ENCODE measurements around the gene SLC16A10. TPM values are rescaled to one million over a fixed set of nuclear protein-coding genes. Genes with fewer than 3 reads are reported as not detected.

The SLC16A10 gene, protein sequence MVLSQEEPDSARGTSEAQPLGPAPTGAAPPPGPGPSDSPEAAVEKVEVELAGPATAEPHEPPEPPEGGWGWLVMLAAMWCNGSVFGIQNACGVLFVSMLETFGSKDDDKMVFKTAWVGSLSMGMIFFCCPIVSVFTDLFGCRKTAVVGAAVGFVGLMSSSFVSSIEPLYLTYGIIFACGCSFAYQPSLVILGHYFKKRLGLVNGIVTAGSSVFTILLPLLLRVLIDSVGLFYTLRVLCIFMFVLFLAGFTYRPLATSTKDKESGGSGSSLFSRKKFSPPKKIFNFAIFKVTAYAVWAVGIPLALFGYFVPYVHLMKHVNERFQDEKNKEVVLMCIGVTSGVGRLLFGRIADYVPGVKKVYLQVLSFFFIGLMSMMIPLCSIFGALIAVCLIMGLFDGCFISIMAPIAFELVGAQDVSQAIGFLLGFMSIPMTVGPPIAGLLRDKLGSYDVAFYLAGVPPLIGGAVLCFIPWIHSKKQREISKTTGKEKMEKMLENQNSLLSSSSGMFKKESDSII
- under 0.01 TPM in 2 replicates for total RNA-seq

GRCh38 chr6:111087106-111087835 lies at the start of gene SLC16A10:
TSS of gene SLC16A10 (plus strand) at chr6:111087503. CDS start at chr6:111087753, 250 bp downstream.

Other genes starting within 250 kb of the SLC16A10 start
- gene AMD1, start 212.7 kb upstream of the SLC16A10 start, total RNA-seq = 43.6 and 45.1 TPM in 2 replicates
- gene GTF3C6, start 128.8 kb upstream of the SLC16A10 start, total RNA-seq = 50.7 and 68.3 TPM in 2 replicates
- gene RPF2, start 105.5 kb upstream of the SLC16A10 start, total RNA-seq = 24.8 and 26.6 TPM in 2 replicates

Measured in bronchus fibroblast of lung (primary cell).